ENCODE measurements around the gene ACSF2.
"Not testable (repeated sequence)": the region's sequence is repeated elsewhere in the genome, so short reads cannot be mapped to it uniquely, and the experiment has no call there.

The ACSF2 gene

GRCh38 chr17:50425682-50426471 is at the start of gene ACSF2:
TSS of gene ACSF2 (plus strand) at chr17:50426218. CDS start at chr17:50426262, 44 bp downstream.
- peak; percentile 72 for DNase-seq (ENCODE audit: low read depth)

- DNase-seq (ENCODE audit: low read depth): no peak
Observed at GRCh38 chr17:50379351-50380132, 46.5 kb upstream of the ACSF2 start.

GRCh38 chr17:50380369-50381259 is 45.4 kb upstream of the ACSF2 start:
- no peak for DNase-seq (ENCODE audit: low read depth)

DNA sequence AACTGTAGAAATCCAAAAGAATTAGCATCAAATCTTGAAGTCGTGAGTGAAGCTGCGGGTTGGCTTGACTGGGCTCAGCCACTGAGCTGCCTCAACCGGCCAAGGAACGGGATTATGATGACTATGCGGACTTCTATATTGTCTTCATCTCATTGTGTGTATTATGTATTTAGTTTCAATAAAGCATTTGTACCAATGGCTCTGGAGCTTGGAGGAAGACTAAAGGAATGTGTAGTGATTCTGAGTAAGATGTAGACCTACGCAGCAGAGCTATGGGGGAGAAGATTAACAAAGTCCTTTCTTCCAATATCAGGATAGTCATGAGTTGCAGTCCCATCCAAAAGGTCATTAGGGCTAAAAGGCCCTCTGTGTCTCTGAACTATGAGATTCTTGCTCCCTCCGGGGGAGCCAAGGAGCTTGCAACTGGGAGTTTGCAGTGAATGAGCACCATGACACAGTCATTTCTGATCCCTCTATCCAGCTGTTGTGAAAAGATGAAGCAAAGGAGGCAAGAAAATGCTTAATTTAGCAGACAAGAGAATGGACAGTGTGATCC is 44.7 kb upstream of the ACSF2 start:
- DNase-seq (ENCODE audit: low read depth): no peak

DNA sequence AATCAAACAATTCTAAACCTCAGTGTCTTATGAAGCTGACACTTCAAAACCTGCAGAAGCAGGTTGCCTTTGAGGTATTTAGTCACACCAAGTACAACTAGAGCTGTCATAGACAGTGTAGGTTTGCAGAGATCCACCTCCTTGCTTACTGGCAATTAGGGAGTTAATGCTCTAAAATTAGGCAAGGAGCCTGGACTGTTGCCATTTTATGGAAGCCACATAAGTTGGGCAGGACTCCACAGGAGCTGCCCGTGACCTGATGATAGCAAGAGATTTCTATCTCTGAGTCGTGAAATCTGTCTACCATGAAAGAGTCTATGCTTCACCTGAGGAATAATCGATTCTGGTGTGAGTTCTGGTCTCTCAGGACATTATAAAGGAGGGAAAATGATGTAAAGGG is 44.1 kb upstream of the ACSF2 start:
- DNase-seq (ENCODE audit: low read depth): no peak

GRCh38 chr17:50382931-50383330 is 43.1 kb upstream of the ACSF2 start:
- DNase-seq (ENCODE audit: low read depth): no peak

DNA sequence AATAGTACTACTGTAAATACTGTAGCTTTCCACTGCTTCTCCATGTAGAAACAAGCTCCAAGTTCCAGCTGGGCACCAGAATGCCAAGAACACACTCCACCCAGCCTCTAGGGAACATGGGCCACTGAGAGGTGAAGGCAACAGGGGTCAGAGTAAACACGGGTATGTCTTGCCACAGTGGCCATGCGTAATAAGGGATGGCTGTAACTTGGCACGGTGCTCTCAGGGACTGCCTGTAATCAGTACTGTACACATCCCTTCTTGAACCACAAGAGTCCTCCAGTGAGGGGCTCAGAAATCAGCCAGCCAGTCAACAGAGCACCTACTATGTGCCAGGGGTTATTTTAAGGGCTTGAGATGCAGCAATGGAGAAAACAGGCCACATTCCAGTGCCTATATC is 39.5 kb upstream of the ACSF2 start:
- no peak for DNase-seq (ENCODE audit: low read depth)

DNA sequence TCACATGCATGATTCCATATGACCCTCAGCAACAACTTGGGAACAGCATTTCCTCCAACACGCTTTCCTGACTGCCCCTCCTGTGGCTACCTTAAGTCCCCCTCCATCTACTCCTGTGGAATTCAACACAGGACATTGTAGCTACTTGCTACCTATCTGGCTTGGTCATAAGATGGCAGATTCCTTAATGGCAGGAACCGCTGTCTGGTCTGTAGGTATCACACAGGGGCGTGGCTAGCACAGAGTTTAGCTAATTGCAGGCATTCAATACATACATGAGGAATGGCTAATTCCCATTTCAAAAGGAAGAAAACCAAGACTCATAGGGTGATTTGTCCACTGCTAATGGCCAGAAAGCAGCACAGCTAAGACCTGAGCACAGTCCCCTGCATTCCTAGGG is 37.3 kb upstream of the ACSF2 start:
- no peak for DNase-seq (ENCODE audit: low read depth)

DNA sequence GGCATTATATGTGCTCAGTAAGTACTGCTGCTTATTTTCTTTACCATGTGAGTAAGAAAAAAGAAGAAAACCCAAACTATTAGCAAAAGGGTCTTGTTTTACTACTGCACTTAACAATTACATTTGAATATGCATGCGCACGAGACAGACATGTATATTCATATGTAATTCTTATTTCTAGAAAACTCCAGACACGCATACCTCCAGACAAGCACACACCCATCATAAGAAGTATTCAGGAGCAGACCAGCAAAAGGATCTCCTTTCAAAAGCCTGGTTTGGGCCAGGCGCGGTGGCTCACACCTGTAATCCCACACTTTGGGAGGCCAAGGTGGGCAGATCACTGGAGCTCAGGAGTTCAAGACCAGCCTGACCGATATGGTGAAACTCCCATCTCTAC is 36.5 kb upstream of the ACSF2 start:
- DNase-seq (ENCODE audit: low read depth): no peak

DNA sequence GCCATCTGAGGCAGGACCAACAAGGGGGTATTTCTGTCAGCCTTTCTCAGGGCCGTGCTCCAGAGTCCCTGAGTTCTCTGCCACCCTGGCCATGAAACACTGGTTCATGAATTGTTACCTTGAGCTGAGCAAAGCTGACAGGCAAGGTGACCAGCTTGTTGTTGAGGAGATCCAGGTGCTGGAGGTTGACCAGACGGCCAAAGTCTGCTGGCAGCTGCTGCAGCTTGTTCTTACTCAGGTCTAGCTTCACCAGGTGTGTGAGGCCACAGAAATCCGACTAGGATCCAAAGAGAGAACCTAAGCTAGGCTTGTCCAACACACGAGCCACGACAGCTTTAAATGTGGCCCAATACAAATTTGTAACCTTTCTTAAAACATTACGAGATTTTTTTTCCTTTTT is 33.4 kb upstream of the ACSF2 start:
- DNase-seq (ENCODE audit: low read depth): no peak

GRCh38 chr17:50393700-50394099 is 32.3 kb upstream of the ACSF2 start:
- DNase-seq (ENCODE audit: low read depth): no peak

DNA sequence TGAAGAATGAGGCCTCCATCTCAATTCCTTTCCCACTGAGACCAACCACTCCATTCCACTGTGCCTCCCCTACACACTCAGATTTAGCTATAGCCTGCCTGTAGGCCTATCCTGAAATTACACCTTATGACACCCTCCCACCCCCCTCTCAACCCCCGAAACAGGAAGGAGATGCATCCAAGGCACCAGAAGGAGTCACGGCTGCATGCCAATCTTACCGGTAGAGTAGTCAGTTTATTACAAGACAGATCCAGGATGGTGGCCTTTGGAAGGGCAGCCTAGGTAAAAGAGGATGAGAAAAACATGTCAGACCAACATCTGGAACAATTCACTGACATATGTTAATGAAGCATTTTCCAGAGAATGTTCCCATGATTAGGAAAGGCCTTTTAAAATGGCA is 31.3 kb upstream of the ACSF2 start:
- no peak for DNase-seq (ENCODE audit: low read depth)

DNA sequence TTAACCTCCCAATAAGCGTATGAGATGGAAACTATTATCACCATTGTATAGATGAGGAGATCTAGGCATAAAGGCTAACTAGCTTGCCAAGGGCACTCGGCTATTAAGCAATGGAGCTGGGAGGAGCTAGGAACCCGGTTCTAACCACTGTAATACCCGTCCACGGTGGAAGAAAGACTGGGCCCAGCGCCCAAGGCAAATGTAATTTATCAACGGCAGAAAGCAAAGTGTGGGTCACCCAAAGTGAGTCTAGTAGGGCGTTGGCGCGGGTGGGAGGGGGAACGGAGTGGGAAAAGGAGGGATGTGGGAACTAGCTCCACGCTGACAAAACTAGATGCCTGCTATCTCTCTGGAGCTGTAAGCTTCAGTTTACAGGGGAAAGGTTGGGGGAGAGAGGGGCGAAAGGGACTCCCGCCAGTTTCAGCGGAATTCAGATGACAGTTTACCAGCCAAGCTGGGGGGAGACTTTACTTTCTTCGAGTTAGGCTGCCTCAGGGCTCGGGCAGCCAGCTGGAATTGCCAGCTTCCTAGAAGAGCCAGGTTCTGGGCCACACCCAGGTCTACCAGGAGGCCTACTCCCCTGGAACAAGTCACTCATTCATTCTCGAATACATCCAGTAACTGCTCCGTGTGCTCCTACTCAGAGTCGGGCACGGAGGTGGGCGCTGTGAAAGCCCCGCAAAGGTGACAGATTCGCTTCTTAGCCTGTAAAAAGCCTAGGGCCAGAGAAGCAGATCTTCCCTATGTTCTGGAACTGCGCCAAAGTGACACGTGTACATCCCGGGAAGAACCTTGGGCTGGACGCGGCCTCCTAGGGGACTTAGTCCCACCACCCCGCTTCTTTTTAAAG is 29.5 kb upstream of the ACSF2 start:
- DNase-seq (ENCODE audit: low read depth): no peak

DNA sequence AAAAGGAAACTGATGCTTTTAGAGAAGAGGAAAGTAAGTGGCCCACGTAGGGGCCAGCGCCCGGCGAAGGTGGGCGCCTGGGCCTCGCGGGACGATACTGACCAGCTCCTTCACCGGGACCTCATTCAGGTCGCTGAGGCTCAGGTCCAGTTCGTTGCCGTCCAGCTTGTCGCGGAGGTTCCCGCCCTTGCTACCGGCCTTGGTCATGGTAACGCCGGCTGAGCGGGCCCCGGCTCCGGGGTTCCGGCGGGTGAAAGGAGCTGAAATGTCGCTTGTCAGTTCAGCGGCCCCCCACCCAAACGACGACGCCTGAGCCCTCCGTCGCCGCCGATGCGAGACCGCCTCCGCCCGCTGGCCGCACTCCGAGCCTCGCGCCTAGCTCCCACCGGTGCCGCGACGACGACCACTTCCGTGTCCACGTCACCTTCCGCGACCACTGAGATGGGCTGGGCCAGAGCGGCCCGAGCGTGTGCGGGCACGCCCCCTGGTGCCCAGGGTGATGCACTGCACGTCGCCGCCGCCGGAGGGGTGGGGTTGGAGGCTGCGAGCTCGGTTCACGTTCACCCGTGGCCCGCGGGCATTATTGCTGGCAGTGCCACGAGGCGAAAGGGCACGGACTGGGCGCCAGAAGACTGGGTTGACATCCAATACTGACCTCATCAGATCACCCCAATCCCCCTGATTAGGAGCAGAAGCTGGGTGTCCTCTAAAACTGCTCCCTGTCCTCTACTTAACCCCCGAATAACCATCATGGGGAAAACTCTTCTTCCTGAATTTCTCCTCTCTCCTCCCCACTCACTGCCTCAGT is 28.7 kb upstream of the ACSF2 start, which contains the start of gene LRRC59:
Gene LRRC59 (minus strand): TSS at position 413 of the 808 bp plus-strand sequence. CDS start 206 bp downstream, at position 207.
- peak; percentile 94 for DNase-seq (ENCODE audit: low read depth)

DNA sequence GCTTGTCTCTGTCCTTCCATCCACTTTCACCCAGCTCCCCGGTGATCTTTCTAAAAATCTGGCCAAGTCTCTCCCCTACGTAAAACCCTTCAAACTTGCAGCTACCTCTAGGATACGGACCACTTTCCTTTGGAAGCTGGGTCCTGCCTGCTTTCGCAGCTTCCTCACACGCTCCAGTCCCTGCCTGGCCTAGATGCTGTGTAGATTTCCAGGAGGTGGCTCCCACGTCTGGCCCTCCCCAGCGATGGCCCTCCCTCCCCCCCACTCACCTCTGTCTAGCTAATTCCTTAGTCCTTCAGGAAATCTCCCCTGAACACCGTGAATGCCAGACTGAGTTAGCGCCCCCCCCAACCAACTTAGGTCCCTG is 28.1 kb upstream of the ACSF2 start:
- DNase-seq (ENCODE audit: low read depth): no peak

- not testable (repeated sequence) for DNase-seq (ENCODE audit: low read depth)
Observed at GRCh38 chr17:50398672-50399071, 27.3 kb upstream of the ACSF2 start.

GRCh38 chr17:50399591-50399990 is 26.4 kb upstream of the ACSF2 start:
- DNase-seq (ENCODE audit: low read depth): not testable (repeated sequence)

DNA sequence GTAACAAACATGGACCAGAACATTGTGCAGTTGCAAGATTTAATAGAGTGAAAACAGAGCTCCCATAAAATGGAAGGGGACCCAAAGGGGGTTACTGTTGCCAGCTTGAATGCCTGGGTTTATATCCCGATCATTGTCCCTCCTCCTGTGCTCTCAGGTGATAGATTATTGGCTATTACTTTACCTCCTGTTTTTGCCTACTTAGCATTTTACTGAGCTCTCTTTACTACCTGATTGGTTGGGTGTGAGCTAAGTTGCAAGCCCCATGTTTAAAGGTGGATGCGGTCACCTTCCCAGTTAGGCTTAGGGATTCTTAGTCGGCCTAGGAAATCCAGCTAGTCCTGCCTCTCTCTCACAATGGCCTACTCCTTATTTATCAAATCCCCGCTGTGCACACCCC is 20.7 kb upstream of the ACSF2 start:
- DNase-seq (ENCODE audit: low read depth): not testable (repeated sequence)

GRCh38 chr17:50406578-50406977 is 19.4 kb upstream of the ACSF2 start:
- no peak for DNase-seq (ENCODE audit: low read depth)

DNA sequence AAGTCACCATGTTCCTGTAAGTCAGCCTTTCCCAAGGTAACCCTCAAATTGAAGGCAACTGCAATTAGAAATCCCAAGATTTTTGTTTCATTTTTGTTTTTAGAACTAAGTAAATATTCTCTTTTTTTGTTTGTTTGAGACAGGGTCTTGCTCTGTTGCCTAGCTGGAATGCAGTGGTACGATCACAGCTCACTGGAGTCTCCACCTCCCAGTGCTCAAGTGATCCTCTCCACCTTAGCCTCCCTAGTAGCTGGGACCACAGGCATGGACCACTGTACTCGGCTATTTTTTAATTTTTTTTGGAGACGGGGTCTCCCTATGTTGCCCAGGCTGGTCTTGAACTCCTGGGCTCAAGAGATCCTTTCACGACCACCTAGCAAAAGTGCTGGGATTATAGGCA is 18.1 kb upstream of the ACSF2 start:
- DNase-seq (ENCODE audit: low read depth): no peak

Measured in activated T-cell treated with anti-CD3 and anti-CD28 coated beads for 48 hours (primary cell).